Stomach (tissue), 9 donors: ENCODE data around the gene KRTAP12-4. TPM values are rescaled to one million over a fixed set of nuclear protein-coding genes. Genes with fewer than 3 reads are reported as not detected.

Source experiments
- DNase-seq, 2 donors: peaks; one replicate each; pipeline versions ENCODE4 v3.0.0 to v3.0.0-alpha.2; 2013 to 2019
- H3K27ac ChIP-seq, 5 donors: fragments of 200-600 bp in 4 of 5; sonication (generic) in 4 of 5; one replicate each; pipeline ENCODE4 v1.5.1; 2013 to 2019; ENCODE audit warnings: mild to moderate bottlenecking in 1 of 5, moderate library complexity in 1 of 5
- H3K27me3 ChIP-seq, 3 donors: fragments of 200-600 bp; sonication (generic); one replicate each; pipeline ENCODE4 v1.5.1; 2017 to 2019; ENCODE audit warnings: mixed run types in 1 of 3
- H3K36me3 ChIP-seq, 4 donors: fragments of 200-600 bp; sonication (generic); 1 replicate in 3 of 4; 2 replicates in 1 of 4; pipeline ENCODE4 v1.5.1; 2016 to 2019
- H3K4me1 ChIP-seq, 4 donors: fragments of 200-600 bp; sonication (generic); one replicate each; pipeline ENCODE4 v1.5.1; 2016 to 2019
- H3K4me3 ChIP-seq, 4 donors: fragments of 200-600 bp; sonication (generic) in 3 of 4; one replicate each; pipeline ENCODE4 v1.5.1; 2016 to 2019; ENCODE audit warnings: mild to moderate bottlenecking in 1 of 4
- H3K9me3 ChIP-seq, 4 donors: fragments of 200-600 bp; sonication (generic); one replicate each; pipeline ENCODE4 v1.5.1; 2016 to 2019
- EP300 ChIP-seq: sonication (generic); formaldehyde crosslinking; IDR thresholded peaks from one replicate; pipeline ENCODE4 v1.6.1; 2017; ENCODE audit warnings: antibody characterized with exemption
- POLR2A ChIP-seq, 4 donors: fragments of 450-650 bp; IDR thresholded peaks; one replicate each; pipeline ENCODE4 v1.6.1; 2016; ENCODE audit warnings: antibody characterized with exemption in 4 of 4, control low read depth in 2 of 4, mild to moderate bottlenecking in 1 of 4, moderate library complexity in 1 of 4
- POLR2AphosphoS5 ChIP-seq, 3 donors: sonication (generic); formaldehyde crosslinking; IDR thresholded peaks; one replicate each; pipeline ENCODE4 v1.6.1; 2016; ENCODE audit warnings: antibody characterized with exemption in 3 of 3
- WGBS, 5 donors: extraction: QIAGEN DNeasy Blood & Tissue Kit in 3 of 5; methylation state at CpG; one replicate each; pipeline versions ENCODE4 v1.1.5 to v1.1.7; 2013 to 2018; 5-methylcytosine and 5-hydroxymethylcytosine counted together
- intact Hi-C: fragments of 100-400 bp; cut with DNase I; formaldehyde crosslinking; loops from one replicate; pipeline ENCODE4 v1.15.1; 2023; ENCODE audit warnings: low total_unique reads
- polyA plus RNA-seq, 3 donors: library from polyadenylated mRNA; stranded (reverse); fragments of 200-250 nt; gene quantifications; one replicate each; pipeline ENCODE4 v1.2.3, GENCODE V29; 2013
- total RNA-seq, 5 donors: library from RNA; depleted of rRNA; stranded (reverse); fragments of >200 nt; gene quantifications; one replicate each; pipeline versions ENCODE4 v1.1.0 to v1.2.3, GENCODE V29; 2014 to 2016
- TF ChIP-seq, protein P1 (sequence below), 7 experiments: fragments of 450-650 bp in 4 of 7; fragments of 200-600 bp in 3 of 7; sonication (generic) in 3 of 7; IDR thresholded peaks; one replicate each; pipeline ENCODE4 v1.5.1; 2016 to 2019; ENCODE audit warnings: antibody characterized with exemption in 7 of 7, control low read depth in 2 of 7, mild to moderate bottlenecking in 1 of 7
- donor health status: healthy with polysubstance abuse.
- donor health status: Bipolar disorder and iron deficiency.
- donor health status: healthy.

The KRTAP12-4 gene
- total and polyA plus RNA-seq, 8 donors = not detected

GRCh38 chr21:44625756-44626155 lies 28.7 kb downstream of the KRTAP12-4 start:
- intact Hi-C loops = no loop called here
- Histone ChIP-seq H3K36me3 (no peaks in the 10 kb centered on the region), H3K9me3 (peaks cover 0 to 41% (median 32%) of the 10 kb centered on the region in 4 donors), H3K4me1 (no peaks in the 10 kb centered on the region), H3K27me3 (peaks cover 0 to 34% (median 19%) of the 10 kb centered on the region in 3 donors), H3K4me3 (no peak overlapping the region), H3K27ac (no peak overlapping the region)
- TF ChIP-seq POLR2AphosphoS5 (IDR thresholded peaks at IDR 0.05) = no peak
- TF ChIP-seq, protein P1, sequence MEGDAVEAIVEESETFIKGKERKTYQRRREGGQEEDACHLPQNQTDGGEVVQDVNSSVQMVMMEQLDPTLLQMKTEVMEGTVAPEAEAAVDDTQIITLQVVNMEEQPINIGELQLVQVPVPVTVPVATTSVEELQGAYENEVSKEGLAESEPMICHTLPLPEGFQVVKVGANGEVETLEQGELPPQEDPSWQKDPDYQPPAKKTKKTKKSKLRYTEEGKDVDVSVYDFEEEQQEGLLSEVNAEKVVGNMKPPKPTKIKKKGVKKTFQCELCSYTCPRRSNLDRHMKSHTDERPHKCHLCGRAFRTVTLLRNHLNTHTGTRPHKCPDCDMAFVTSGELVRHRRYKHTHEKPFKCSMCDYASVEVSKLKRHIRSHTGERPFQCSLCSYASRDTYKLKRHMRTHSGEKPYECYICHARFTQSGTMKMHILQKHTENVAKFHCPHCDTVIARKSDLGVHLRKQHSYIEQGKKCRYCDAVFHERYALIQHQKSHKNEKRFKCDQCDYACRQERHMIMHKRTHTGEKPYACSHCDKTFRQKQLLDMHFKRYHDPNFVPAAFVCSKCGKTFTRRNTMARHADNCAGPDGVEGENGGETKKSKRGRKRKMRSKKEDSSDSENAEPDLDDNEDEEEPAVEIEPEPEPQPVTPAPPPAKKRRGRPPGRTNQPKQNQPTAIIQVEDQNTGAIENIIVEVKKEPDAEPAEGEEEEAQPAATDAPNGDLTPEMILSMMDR (IDR thresholded peaks at IDR 0.05) = no peak
- no peak for TF ChIP-seq POLR2A (IDR thresholded peaks at IDR 0.05)
- no peak for TF ChIP-seq EP300
- DNase-seq = no peak
- 83 to 93% (median 88%) methylated on average over 7 of the region's 7 CpGs for WGBS, 5 donors

GRCh38 chr21:44623575-44623974 lies 30.9 kb downstream of the KRTAP12-4 start:
- intact Hi-C loops = no loop called here
- Histone ChIP-seq H3K27me3 (peaks cover 0 to 28% (median 13%) of the 10 kb centered on the region in 3 donors), H3K4me1 (no peaks in the 10 kb centered on the region), H3K9me3 (peaks cover 0 to 39% (median 26%) of the 10 kb centered on the region in 4 donors), H3K36me3 (no peaks in the 10 kb centered on the region), H3K27ac (no peak overlapping the region), H3K4me3 (no peak overlapping the region)
- no peak for DNase-seq
- TF ChIP-seq POLR2A (IDR thresholded peaks at IDR 0.05) = no peak

GRCh38 chr21:44619886-44620285 lies 34.6 kb downstream of the KRTAP12-4 start:
- no peak for TF ChIP-seq POLR2AphosphoS5 (IDR thresholded peaks at IDR 0.05)
- TF ChIP-seq, protein P1 (IDR thresholded peaks at IDR 0.05) = no peak
- no peak overlapping the region for H3K4me3 ChIP-seq
- H3K27me3 ChIP-seq = peaks cover 0 to 16% (median 0%) of the 10 kb centered on the region in 3 donors
- no peaks in the 10 kb centered on the region for H3K4me1 ChIP-seq
- DNase-seq = no peak
- intact Hi-C loops = no loop called here
- no peak overlapping the region for H3K27ac ChIP-seq
- no peaks in the 10 kb centered on the region for H3K36me3 ChIP-seq
- H3K9me3 ChIP-seq = peaks cover 0 to 34% (median 23%) of the 10 kb centered on the region in 4 donors
- WGBS, 5 donors = 82 to 92% (median 87%) methylated on average over 6 of the region's 6 CpGs

- WGBS, 5 donors = 47 to 74% (median 55%) methylated on average over 3 of the region's 3 CpGs
- Histone ChIP-seq H3K27me3 (peaks cover 0 to 22% (median 0%) of the 10 kb centered on the region in 3 donors), H3K4me1 (no peaks in the 10 kb centered on the region), H3K36me3 (no peaks in the 10 kb centered on the region), H3K27ac (peak overlapping the region in 2 of 5 donors; percentile 2 to 47), H3K4me3 (no peak overlapping the region), H3K9me3 (peaks cover 0 to 25% (median 16%) of the 10 kb centered on the region in 4 donors)
- peak in 1 of 2 donors; percentile 54 for DNase-seq
- intact Hi-C loops = no loop called here
- TF ChIP-seq POLR2A (IDR thresholded peaks at IDR 0.05) (no peak), EP300 (no peak), POLR2AphosphoS5 (IDR thresholded peaks at IDR 0.05) (no peak)
- TF ChIP-seq, protein P1 (IDR thresholded peaks at IDR 0.05) = no peak
Observed at GRCh38 chr21:44618909-44619308, 35.5 kb downstream of the KRTAP12-4 start.

- H3K4me3 ChIP-seq = no peak overlapping the region
- peak overlapping the region in 2 of 5 donors; percentile 2 to 47 for H3K27ac ChIP-seq
- peaks cover 0 to 21% (median 12%) of the 10 kb centered on the region in 4 donors for H3K9me3 ChIP-seq
- intact Hi-C loops = no loop called here
- no peaks in the 10 kb centered on the region for H3K4me1 ChIP-seq
- WGBS, 5 donors = 10 to 24% (median 16%) methylated on average over 4 of the region's 4 CpGs
- peaks cover 0 to 26% (median 0%) of the 10 kb centered on the region in 3 donors for H3K27me3 ChIP-seq
- peak in 1 of 2 donors; percentile 43 for DNase-seq
- TF ChIP-seq POLR2A (IDR thresholded peaks at IDR 0.05) (no peak), POLR2AphosphoS5 (IDR thresholded peaks at IDR 0.05) (no peak), EP300 (no peak)
- TF ChIP-seq, protein P1 (IDR thresholded peaks at IDR 0.05) = peak in 4 of 7 experiments; percentile 8 to 19 (median 15)
- no peaks in the 10 kb centered on the region for H3K36me3 ChIP-seq
Observed at GRCh38 chr21:44618504-44618903, 36.0 kb downstream of the KRTAP12-4 start.
